Measurements from ENCODE around the gene ERN1.

GRCh38 chr17:64166876-64167275 lies 36.9 kb upstream of the ERN1 start:
- no peak for TF ChIP-seq CTCF (IDR thresholded peaks at IDR 0.05)
- no peak for TF ChIP-seq POLR2A (IDR thresholded peaks at IDR 0.05)

Measured in Peyer's patch (tissue), 4 donors.